ENCODE measurements around the gene AK5. TPM values are rescaled to one million over a fixed set of nuclear protein-coding genes. Genes with fewer than 3 reads are reported as not detected.

Gene AK5
- total RNA-seq (10 to 100 TPM; 35.9 to 41.5 TPM), polyA plus RNA-seq (10 to 100 TPM; 42.9 to 58.9 (median 45.0) TPM), total RNA-seq (3.7 to 65.9 (median 27.4) reads per million in 6 experiments)

- DNase-seq (peak; percentile 8 to 68 (median 44)), ATAC-seq (peak; percentile 70 to 79)
- H3K27ac Mint-ChIP-seq, result peak within 1 kb of the TSS; percentile 49 to 91 (median 80)
- POLR2A ChIA-PET, result interaction anchor here (0.5 to 2.7 kb wide), 20 partner anchors 12 to 254 kb away, joined by 3 to 29 read pairs (median 4); no protein-coding TSS in a partner anchor
- peak within 1 kb of the TSS; percentile 64 to 94 (median 90) for H3K4me3 Mint-ChIP-seq
- peaks cover 0 to 25% (median 0%) of the 10 kb centered on the region in 5 donors for H3K27me3 Mint-ChIP-seq
- no peaks in the 10 kb centered on the region for H3K9me3 Mint-ChIP-seq
- peaks cover 0 to 7% (median 0%) of the 10 kb centered on the region in 3 donors for H3K36me3 Mint-ChIP-seq
- peaks cover 26 to 59% (median 48%) of the 10 kb centered on the region in 4 donors for H3K4me1 Mint-ChIP-seq
Observed at GRCh38 chr1:77281491-77282186, at the start of gene AK5. Gene AK5, plus strand, starts transcription at chr1:77282019. Its CDS starts 295 bp downstream, at chr1:77282314.

- DNase-seq, result no peak
Observed at GRCh38 chr1:77232829-77233228, 49.0 kb upstream of the AK5 start.

GRCh38 chr1:77234096-77234495 lies 47.7 kb upstream of the AK5 start:
- ATAC-seq, result no peak
- POLR2A ChIA-PET, result interaction anchor here (0.6 kb wide), 1 partner anchor 311 kb away, joined by 3 read pairs; no protein-coding TSS in a partner anchor
- DNase-seq, result no peak
- H3K9me3 Mint-ChIP-seq, result peaks cover 3 to 22% (median 13%) of the 10 kb centered on the region in 9 donors
- H3K4me1 Mint-ChIP-seq, result peaks cover 0 to 6% (median under 1%) of the 10 kb centered on the region in 4 donors
- H3K27me3 Mint-ChIP-seq, result no peaks in the 10 kb centered on the region
- H3K36me3 Mint-ChIP-seq, result peaks cover 0 to 14% (median 8%) of the 10 kb centered on the region in 3 donors
- H3K4me3 Mint-ChIP-seq, result no peak overlapping the region
- no peak overlapping the region for H3K27ac Mint-ChIP-seq

More at GRCh38 chr1:77232829-77233228, 49.0 kb upstream of the AK5 start:
- H3K27ac Mint-ChIP-seq, result no peak overlapping the region
- no peak for ATAC-seq
- peaks cover 0 to 14% (median 8%) of the 10 kb centered on the region in 3 donors for H3K36me3 Mint-ChIP-seq
- POLR2A ChIA-PET, result no interaction called here
- H3K9me3 Mint-ChIP-seq, result peaks cover 3 to 22% (median 13%) of the 10 kb centered on the region in 9 donors
- peaks cover 0 to 3% (median 0%) of the 10 kb centered on the region in 4 donors for H3K4me1 Mint-ChIP-seq
- H3K4me3 Mint-ChIP-seq, result peak overlapping the region in 1 of 10 donors; percentile 22
- no peaks in the 10 kb centered on the region for H3K27me3 Mint-ChIP-seq

- H3K27me3 Mint-ChIP-seq, result no peaks in the 10 kb centered on the region
- H3K4me1 Mint-ChIP-seq, result peaks cover 0 to 6% (median 2%) of the 10 kb centered on the region in 4 donors
- DNase-seq, result no peak
- H3K27ac Mint-ChIP-seq, result no peak overlapping the region
- no peak overlapping the region for H3K4me3 Mint-ChIP-seq
- POLR2A ChIA-PET, result no interaction called here
- peaks cover 0 to 14% (median 8%) of the 10 kb centered on the region in 3 donors for H3K36me3 Mint-ChIP-seq
- H3K9me3 Mint-ChIP-seq, result peaks cover 3 to 22% (median 13%) of the 10 kb centered on the region in 9 donors
- no peak for ATAC-seq
Observed at GRCh38 chr1:77234943-77235342, 46.9 kb upstream of the AK5 start.

- Mint-ChIP-seq H3K4me1 (peaks cover 0 to 6% (median 2%) of the 10 kb centered on the region in 4 donors), H3K9me3 (peaks cover 2 to 20% (median 9%) of the 10 kb centered on the region in 9 donors), H3K27me3 (no peaks in the 10 kb centered on the region), H3K36me3 (peaks cover 0 to 9% (median 0%) of the 10 kb centered on the region in 3 donors), H3K4me3 (no peak overlapping the region), H3K27ac (peak overlapping the region in 1 of 10 donors; percentile 60)
- DNase-seq, result no peak
- no peak for ATAC-seq
- POLR2A ChIA-PET, result no interaction called here
Observed at GRCh38 chr1:77238462-77238861, 43.4 kb upstream of the AK5 start.

- POLR2A ChIA-PET, result no interaction called here
- Mint-ChIP-seq H3K36me3 (peaks cover 0 to 10% (median 0%) of the 10 kb centered on the region in 3 donors), H3K27ac (peak overlapping the region in 1 of 10 donors; percentile 31), H3K9me3 (peaks cover under 1 to 15% (median 7%) of the 10 kb centered on the region in 9 donors), H3K27me3 (no peaks in the 10 kb centered on the region), H3K4me1 (peaks cover 0 to 6% (median 2%) of the 10 kb centered on the region in 4 donors), H3K4me3 (no peak overlapping the region)
- ATAC-seq (no peak), DNase-seq (no peak)
Observed at GRCh38 chr1:77239311-77239710, 42.5 kb upstream of the AK5 start.

- Mint-ChIP-seq H3K36me3 (peaks cover 7 to 45% (median 35%) of the 10 kb centered on the region in 3 donors), H3K4me3 (no peak overlapping the region), H3K27ac (no peak overlapping the region), H3K9me3 (peaks cover 0 to 51% (median 30%) of the 10 kb centered on the region in 9 donors), H3K4me1 (peaks cover 0 to 5% (median 2%) of the 10 kb centered on the region in 4 donors), H3K27me3 (no peaks in the 10 kb centered on the region)
- POLR2A ChIA-PET, result interaction anchor here (0.6 to 1.1 kb wide), 2 partner anchors 144 to 435 kb away, joined by 6 to 8 read pairs; no protein-coding TSS in a partner anchor
- ATAC-seq (no peak), DNase-seq (no peak)
Observed at GRCh38 chr1:77245830-77246229, 36.0 kb upstream of the AK5 start.

- peaks cover 7 to 66% (median 62%) of the 10 kb centered on the region in 3 donors for H3K36me3 Mint-ChIP-seq
- H3K27ac Mint-ChIP-seq, result no peak overlapping the region
- DNase-seq (no peak), ATAC-seq (no peak)
- POLR2A ChIA-PET, result no interaction called here
- H3K4me3 Mint-ChIP-seq, result no peak overlapping the region
- H3K27me3 Mint-ChIP-seq, result no peaks in the 10 kb centered on the region
- H3K4me1 Mint-ChIP-seq, result peaks cover 0 to 5% (median 2%) of the 10 kb centered on the region in 4 donors
- H3K9me3 Mint-ChIP-seq, result peaks cover 9 to 88% (median 55%) of the 10 kb centered on the region in 9 donors
Observed at GRCh38 chr1:77250126-77250525, 31.7 kb upstream of the AK5 start.

GRCh38 chr1:77253211-77253610 lies 28.6 kb upstream of the AK5 start:
- peaks cover 19 to 82% (median 67%) of the 10 kb centered on the region in 9 donors for H3K9me3 Mint-ChIP-seq
- H3K36me3 Mint-ChIP-seq, result peaks cover 5 to 72% (median 60%) of the 10 kb centered on the region in 3 donors
- no peak for DNase-seq
- ATAC-seq, result no peak
- POLR2A ChIA-PET, result no interaction called here
- H3K4me1 Mint-ChIP-seq, result peaks cover 0 to 5% (median 2%) of the 10 kb centered on the region in 4 donors
- H3K27me3 Mint-ChIP-seq, result no peaks in the 10 kb centered on the region
- H3K27ac Mint-ChIP-seq, result peak overlapping the region in 1 of 10 donors; percentile 53
- H3K4me3 Mint-ChIP-seq, result no peak overlapping the region

GRCh38 chr1:77263708-77264107 lies 18.1 kb upstream of the AK5 start:
- Mint-ChIP-seq H3K27ac (peak overlapping the region in 2 of 10 donors; percentile 5 to 69), H3K4me3 (no peak overlapping the region), H3K9me3 (peaks cover 0 to 9% (median 3%) of the 10 kb centered on the region in 9 donors), H3K36me3 (peaks cover 0 to 3% (median 0%) of the 10 kb centered on the region in 3 donors), H3K27me3 (peaks cover 0 to 2% (median 0%) of the 10 kb centered on the region in 5 donors), H3K4me1 (peaks cover 0 to 4% (median 1%) of the 10 kb centered on the region in 4 donors)
- DNase-seq (no peak), ATAC-seq (no peak)
- POLR2A ChIA-PET, result no interaction called here

- Mint-ChIP-seq H3K36me3 (peaks cover 0 to 3% (median 0%) of the 10 kb centered on the region in 3 donors), H3K4me3 (no peak overlapping the region), H3K27me3 (peaks cover 0 to 2% (median 0%) of the 10 kb centered on the region in 5 donors), H3K27ac (peak overlapping the region in 1 of 10 donors; percentile 51), H3K9me3 (peaks cover 0 to 9% (median 0%) of the 10 kb centered on the region in 9 donors), H3K4me1 (peaks cover 0 to 3% (median 1%) of the 10 kb centered on the region in 4 donors)
- POLR2A ChIA-PET, result interaction anchor here (1.3 to 1.4 kb wide), 2 partner anchors 15 to 17 kb away, joined by 3 to 6 read pairs; partner anchors contain the start of gene AK5
- DNase-seq (no peak), ATAC-seq (no peak)
Observed at GRCh38 chr1:77265180-77265579, 16.6 kb upstream of the AK5 start.

- Mint-ChIP-seq H3K4me1 (peaks cover 0 to 3% (median 1%) of the 10 kb centered on the region in 4 donors), H3K27me3 (peaks cover 0 to 2% (median 0%) of the 10 kb centered on the region in 5 donors), H3K4me3 (no peak overlapping the region), H3K9me3 (peaks cover 0 to 7% (median 0%) of the 10 kb centered on the region in 9 donors), H3K36me3 (peaks cover 0 to 3% (median 0%) of the 10 kb centered on the region in 3 donors), H3K27ac (no peak overlapping the region)
- peak in 2 of 10 donors; percentile 36 to 48 for DNase-seq
- ATAC-seq, result peak; percentile 37 to 84
- POLR2A ChIA-PET, result interaction anchor here (1.2 to 1.5 kb wide), 2 partner anchors 42 to 712 kb away, joined by 3 read pairs; partner anchors contain the start of gene FUBP1
Observed at GRCh38 chr1:77267035-77267434, 14.8 kb upstream of the AK5 start.

Data from naive thymus-derived CD8-positive, alpha-beta T cell (primary cell).